HG02588 (cell line): Measurements from ENCODE around the gene RACK1.
A peak's percentile ranks its signal among the peaks of the same experiment; 100 is the strongest.

ENCODE experiments used
- ATAC-seq: cut with Tn5 transposase; IDR thresholded peaks from one replicate; pipeline ENCODE4 v1.9.1; 2021; ENCODE audit warnings: mild to moderate bottlenecking, moderate library complexity; ENCODE audit not compliant: unreplicated experiment

Gene RACK1

DNA sequence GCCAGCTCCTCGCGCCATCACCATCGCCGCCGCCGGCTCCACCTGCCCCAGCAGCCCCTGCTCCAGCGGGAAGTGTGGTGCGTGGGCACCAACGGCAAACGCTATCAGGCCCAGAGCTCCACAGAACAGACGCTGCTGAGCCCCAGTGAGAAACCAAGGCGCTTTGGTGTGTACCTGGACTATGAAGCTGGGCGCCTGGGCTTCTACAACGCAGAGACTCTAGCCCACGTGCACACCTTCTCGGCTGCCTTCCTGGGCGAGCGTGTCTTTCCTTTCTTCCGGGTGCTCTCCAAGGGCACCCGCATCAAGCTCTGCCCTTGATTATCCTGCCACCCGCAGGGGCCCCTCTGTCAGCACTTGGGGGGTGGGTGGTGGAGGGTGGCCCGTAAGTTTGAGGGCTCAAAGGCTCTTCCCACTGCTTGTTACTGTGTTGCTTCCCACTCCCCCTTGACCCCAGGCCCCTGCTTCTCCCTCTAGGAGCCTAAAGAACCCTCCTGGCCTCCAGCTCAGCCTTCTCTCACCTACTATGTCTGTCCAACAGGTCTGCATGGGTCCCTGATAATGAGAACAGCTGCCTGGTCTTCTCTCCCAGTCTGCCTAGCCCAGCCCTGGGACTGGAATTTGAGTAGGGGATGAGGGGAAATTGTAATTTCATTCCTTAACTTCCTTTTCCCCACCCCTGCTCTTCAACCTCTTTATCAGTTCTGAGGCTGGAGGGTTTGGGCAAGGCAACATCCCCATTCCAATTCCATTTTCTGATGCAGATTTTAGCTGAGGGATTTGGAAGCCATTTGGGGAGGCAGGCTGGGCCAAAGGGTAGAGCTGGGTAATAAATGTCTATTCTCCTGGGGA is 9.0 kb downstream of the RACK1 start:
- no peak for ATAC-seq

DNA sequence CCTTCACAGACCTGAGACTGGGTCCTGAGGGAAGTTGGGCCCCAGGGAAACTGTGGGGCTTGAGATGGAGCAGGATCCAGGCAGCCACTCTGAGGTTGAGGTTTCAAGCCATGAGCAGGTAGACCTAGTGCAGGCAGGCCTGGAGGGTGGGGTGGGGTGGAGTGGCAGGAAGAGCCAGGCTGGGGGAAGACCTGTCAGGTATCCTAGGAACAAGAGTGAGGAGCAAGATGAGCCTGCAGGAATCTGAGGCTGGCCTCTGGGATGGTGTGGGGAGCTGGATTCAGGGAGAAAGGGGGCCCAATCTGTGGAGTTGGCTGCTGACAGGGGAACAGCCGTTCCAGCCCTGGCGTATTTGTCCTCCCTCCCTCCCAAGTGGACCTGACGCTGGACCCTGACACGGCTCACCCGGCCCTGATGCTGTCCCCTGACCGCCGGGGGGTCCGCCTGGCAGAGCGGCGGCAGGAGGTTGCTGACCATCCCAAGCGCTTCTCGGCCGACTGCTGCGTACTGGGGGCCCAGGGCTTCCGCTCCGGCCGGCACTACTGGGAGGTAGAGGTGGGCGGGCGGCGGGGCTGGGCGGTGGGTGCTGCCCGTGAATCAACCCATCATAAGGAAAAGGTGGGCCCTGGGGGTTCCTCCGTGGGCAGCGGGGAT is 9.8 kb downstream of the RACK1 start:
- no peak for ATAC-seq

DNA sequence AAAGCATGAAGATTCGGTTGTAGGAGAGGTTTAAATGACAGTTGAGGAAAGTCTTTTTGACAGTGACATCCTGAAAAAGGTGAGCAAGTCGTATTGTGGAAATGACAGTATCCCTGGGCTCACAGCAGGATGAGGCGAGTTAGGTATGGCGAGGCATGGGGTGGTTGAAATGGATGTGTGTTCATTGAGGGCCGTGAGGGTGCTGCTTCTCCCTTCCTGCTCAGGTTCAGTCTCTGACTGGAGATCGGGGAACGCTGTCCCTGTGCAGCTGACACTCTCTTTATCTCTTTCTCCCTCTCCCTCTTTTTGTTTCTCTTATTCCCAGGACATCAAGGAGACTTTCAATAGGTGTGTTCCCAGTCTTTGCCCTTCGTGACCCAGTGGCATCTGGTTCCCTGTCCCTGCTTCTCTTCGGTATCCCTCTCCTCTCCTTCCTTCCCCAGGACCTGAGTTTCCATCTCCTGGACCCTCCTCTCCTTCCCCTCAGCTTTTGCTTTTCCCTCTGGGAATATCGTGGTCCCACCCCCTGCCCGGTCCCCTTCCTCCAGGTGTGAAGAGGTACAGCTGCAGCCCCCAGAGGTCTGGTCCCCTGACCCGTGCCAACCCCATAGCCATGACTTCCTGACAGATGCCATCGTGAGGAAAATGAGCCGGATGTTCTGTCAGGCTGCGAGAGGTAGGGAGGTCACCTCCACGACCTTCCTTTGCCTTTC is 10.5 kb downstream of the RACK1 start:
- no peak for ATAC-seq

DNA sequence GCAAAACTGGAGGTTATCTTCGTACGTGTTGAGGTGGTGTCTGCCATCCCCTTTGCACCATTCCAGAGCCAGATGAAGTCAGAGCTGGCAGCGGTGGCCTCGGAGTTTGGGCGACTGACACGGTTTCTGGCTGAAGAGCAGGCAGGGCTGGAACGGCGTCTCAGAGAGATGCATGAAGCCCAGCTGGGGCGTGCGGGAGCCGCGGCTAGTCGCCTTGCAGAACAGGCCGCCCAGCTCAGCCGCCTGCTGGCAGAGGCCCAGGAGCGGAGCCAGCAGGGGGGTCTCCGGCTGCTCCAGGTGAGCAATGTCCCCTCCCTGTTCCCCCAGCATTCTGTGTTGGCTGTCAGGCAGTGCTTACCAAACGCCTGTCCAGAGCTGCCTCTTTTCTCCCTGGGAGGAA is 11.1 kb downstream of the RACK1 start:
- no peak for ATAC-seq

DNA sequence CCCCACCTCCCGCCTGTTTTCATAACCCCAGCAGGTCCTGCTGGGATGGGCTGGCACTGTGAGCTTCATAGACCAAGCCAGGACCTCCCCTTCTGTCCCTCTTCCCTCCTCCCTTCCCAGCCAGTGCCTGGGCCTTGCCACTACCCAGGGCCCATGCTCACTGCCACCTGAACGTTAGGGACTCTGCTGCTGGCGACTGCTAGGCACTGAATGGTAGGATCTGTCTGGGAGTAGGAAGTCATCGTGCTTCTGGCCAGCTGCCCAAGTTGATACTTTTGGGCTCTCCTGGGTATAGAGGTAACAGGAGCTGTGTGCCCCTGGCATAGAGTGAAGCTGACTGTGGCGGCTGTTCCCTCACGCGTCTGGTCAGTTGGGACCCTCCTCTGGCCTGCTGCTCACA is 12.3 kb downstream of the RACK1 start:
- no peak for ATAC-seq

DNA sequence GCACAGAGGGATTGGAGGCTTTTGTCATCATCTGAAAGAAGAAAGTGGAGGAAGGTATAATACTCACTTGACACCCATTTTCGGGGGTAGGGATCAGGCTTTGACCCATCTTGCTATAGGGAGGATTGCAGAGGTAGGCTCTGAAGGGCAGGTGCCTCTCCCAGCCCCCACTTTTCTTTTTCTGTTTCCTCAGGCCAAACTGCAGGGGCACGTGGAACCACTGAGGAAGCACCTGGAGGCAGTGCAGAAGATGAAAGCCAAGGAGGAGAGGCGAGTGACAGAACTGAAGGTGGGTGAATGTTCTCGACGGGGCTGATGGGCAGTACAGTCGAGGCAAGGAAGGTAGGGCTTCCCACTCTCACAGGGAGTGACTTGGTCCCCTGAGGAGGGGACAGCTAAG is 13.2 kb downstream of the RACK1 start:
- no peak for ATAC-seq

DNA sequence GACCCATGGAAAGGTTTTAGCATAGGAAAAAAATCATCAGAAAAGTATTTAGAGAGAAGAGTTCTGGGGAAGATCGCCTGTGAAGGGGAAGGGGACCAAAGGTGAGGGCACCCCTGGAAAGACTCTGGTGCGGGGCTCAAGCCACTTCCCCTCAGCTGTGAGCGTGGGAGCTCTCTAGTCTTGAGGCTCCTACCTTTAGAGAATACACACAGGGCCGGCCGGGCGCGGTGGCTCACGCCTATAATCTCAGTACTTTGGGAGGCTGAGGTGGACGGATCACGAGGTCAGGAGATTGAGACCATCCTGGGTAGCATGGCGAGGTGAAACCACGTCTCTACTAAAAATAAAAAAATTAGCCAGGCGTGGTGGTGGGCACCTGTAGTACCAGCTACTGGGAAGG is 13.7 kb downstream of the RACK1 start:
- ATAC-seq, result no peak

DNA sequence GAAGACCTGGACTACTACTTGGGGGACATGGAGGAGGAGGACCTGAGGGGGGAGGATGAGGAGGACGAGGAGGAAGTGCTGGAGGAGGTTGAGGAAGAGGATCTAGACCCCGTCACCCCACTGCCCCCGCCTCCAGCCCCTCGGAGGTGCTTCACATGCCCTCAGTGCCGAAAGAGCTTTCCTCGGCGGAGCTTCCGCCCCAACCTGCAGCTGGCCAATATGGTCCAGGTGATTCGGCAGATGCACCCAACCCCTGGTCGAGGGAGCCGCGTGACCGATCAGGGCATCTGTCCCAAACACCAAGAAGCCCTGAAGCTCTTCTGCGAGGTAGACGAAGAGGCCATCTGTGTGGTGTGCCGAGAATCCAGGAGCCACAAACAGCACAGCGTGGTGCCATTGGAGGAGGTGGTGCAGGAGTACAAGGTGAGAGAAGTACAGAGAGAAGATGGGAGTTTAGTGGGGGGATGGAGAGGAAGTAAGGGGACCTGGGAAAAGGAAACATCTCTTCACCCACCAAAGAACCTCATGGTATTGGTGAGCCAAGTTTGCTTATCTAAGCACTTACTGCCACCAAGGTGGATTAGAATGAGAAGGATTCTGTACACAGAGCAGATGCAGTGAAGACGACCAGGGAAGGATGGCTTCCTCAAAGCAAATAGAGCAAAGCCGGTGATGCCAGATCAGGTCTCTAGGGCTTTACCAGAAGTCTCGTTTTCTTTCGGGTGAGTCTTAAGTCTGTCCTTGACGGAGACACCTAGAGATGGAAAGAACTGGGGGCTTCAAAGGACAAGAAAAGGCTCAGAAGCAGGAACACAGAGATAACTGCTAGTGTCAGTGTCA is 19.1 kb downstream of the RACK1 start:
- ATAC-seq, result no peak

DNA sequence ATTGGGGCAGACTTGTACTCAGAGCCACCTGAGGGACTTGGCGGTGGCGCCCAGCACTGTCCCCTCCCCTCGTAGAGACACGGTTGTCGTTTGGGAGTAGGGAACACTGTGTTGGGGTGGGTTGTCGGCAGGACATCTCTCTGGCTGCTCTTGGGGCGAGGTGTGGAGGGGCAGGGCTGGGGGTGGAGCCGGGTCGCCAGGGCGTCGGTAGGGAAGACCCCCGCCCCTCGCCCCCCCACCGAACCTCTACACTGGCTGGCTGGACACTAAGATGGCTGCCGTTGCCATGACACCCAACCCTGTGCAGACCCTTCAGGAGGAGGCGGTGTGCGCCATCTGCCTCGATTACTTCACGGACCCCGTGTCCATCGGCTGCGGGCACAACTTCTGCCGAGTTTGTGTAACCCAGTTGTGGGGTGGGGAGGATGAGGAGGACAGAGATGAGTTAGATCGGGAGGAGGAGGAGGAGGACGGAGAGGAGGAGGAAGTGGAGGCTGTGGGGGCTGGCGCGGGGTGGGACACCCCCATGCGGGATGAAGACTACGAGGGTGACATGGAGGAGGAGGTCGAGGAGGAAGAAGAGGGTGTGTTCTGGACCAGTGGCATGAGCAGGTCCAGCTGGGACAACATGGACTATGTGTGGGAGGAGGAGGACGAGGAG is 19.8 kb downstream of the RACK1 start:
- ATAC-seq, result no peak

DNA sequence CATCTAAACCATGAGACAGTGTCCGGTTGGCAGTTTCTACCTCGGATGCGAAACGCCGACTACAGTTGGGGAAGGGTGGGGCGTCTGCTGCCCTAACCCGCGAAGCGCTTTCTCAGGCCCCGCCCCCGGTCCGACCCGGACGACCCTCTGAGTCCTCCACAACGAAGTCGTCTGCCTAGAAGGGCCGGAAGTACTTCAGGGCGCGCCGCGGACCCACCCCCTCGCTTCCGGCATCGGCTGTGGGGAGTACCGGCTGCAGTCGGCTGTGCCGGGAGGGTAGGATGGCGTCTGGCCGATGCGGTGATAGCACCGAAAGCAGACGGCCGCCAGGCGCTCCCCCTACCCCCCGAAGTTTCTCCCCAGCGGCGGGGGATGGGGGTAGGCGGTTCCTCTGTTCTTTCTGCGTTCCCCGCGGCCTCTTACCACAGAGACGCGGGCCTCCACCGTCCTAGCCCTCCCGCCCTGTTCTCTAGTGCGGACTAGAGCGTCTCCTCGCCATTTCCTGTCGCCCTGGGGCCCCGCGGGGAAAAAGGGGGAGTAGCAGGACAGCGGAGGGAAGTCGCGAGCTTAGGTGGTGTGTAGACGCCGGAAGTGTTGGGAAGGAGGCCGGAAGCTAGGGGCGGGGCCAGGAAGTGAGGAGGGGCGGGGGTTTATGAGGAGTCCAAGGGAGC is 20.5 kb downstream of the RACK1 start, which contains the start of gene TRIM41:
TRIM41 (plus strand) TSS at position 224 of the 671 bp plus-strand sequence. CDS start 719 bp downstream, outside the sequence.
- ATAC-seq, result peak; percentile 58

DNA sequence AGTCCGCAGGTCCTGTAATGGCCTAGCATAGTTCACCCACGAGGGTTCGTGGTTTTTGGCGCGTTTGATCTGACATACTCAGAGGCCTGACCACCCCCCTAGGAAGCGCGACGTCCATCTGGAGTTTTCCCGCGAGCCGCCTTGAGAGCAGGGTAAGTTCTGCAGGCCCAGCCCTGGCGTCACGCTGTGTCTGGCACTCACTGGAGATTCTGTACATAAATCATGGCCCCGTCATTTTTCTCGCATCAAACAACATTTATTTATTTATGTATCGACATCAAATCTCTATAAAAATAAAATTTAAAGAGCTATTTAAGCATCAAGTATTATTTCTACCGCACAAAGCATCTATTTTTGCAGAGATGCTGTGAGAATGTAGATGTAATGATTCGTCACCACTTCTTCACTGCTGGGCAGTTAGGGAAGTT is 21.1 kb downstream of the RACK1 start:
- peak; percentile 3 for ATAC-seq

DNA sequence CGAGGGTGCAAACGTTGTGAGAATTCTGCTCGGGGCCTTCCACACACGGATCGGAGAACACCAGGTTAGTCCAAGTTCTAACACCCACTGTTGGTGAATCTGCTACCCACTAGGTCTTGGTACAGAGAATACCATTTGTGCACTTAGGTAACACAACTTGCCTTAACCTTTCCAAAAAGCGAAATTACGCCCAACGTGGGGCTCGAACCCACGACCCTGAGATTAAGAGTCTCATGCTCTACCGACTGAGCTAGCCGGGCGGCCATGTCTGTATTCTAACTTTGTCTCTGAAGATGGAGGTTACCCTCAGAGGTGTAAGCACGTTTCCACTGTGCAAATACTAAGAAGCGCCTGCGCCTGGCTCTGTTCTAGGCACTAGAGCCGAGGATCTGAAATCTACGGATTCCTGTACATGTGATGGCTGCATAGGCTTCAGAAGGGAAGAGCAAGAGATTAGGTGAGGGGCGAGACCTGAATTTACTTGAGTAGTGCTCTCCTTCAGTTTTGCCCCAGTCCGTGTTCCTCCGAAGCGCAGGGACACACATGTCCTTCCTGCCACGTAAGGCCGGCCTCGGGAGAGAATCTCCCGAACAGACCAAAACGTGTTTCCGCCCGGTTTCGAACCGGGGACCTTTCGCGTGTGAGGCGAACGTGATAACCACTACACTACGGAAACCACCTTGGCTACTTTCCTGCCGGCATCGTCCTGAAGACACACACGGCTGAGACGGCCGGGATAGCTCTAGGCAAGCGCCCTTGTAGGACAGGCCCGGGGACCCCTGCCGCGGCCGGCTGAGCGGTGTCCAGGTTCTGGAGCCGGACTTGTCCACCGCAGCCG is 21.7 kb downstream of the RACK1 start:
- peak; percentile 24 for ATAC-seq

DNA sequence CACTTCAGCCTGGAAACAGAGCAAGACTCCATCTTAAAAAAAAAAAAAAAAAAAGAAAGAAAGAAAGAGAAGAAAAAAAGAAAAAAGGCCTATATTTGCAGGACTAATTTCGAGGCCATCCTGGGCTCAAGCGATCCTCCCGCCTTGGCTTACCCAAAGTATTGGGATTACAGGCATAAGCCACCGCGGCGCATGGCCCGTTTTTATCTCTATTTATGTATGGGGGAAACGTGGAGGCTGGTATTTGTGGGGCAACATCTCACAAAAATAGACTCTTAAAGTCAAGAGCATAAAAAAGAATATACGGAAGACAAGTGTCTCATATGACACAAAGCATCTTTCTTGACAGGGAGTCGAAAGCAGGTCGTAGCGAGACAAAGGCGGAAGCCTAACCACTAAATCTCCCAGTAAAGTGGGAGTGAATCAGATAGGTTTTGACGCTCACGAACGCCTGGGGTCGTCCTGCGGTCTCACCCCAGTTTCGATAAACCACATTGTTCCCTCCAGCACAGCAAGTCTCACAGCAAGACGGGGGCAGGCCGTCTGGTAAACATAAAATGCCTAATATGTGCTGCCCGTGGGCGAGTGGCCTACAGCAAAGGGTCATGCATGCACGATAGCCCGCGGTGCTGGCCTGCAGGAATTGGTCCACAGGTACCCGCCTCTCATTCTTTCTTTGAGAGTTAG is 22.5 kb downstream of the RACK1 start:
- ATAC-seq, result no peak

DNA sequence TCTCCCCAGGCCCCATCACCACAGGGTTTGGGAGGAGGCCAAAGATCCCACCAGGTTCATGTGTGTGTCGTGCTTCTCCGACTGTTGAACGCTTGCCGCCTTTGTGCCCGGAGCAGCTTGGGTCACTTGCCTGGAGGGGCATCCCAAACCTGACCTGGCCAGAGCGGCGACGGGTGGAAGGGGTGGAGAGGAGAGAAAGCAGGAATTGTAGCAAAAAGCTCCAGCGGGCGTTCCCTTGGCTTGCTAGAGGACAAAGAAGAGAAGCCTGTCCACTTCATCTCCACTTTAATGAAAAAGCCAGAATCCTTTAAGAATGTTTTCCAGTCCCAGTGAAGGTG is 23.6 kb downstream of the RACK1 start:
- no peak for ATAC-seq

DNA sequence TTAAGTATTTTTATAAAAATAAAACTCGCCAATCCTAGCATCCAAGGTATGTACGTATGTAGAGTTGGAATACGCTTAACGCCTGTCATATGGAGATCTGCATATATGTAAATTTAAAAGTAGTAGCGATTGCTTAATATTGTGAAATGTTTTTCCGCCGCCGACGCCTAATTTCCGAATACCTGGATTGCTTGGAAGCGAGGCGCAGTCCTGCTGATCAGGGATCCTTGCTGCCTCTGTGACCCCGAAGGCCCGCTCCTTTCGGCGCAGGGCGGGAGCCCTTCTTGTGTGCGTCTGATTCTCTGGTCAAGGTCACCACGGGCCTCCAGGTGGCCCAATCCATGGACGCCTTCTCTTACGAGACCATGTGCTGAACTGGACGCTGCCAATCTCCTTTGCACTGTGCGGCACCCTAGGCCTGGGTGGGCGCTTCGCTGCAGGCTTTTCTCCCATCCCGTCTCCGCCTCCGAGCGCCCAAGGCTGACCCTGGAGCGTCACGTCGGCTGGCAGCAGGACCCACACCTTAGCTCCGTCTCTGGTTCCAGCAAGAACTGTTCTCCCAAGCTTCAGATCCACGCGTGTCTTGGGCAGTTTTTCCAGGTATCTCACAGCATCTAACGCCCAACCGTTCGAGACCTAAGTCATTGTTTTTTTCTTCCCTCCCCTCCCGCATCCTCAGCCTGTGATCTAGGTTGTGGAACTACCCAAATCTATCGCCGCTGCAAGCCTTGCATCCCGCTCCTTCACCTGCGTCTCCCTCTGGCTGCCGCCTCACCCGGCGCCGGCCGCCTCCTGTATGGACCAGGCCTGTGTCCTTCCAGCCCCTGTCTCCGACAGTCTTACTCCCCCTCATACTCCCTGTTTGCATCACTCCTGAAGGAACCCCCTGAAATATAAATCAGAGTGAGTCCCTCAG is 24.2 kb downstream of the RACK1 start:
- no peak for ATAC-seq

DNA sequence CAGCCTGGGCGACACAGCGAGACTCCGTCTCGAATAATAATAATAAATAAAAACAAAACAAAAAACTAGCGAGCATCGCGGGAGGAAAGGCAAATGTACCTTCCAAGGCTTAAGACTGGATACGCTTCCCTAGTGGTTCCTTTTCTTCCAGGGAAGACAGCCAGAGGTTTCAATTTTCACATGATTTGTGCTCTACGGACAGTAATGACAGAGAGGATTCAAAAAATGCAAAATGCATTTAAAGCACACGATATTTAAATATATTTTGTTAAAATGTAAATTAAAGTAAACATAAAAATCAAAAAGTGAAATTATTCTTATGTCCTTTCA is 24.9 kb downstream of the RACK1 start:
- ATAC-seq, result no peak

DNA sequence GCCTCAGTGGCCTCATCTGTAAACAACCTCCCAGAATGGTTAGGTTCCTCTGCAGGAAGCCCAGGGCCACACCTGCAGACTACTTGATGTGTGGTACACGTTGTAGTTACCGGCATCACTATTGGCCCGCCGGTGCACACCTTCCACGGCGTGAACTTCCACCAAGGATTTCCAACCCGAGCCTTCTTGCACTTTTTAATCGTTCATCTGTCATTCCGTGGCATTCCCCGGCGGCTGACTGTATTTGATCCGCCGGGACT is 26.0 kb downstream of the RACK1 start:
- ATAC-seq, result peak; percentile 19
